ENCODE data around the gene ANKRD34A. TPM values are rescaled to one million over a fixed set of nuclear protein-coding genes. Genes with fewer than 3 reads are reported as not detected.

ANKRD34A gene
- polyA plus RNA-seq, 1 donor from 2014 or later: 1.7 TPM

DNA sequence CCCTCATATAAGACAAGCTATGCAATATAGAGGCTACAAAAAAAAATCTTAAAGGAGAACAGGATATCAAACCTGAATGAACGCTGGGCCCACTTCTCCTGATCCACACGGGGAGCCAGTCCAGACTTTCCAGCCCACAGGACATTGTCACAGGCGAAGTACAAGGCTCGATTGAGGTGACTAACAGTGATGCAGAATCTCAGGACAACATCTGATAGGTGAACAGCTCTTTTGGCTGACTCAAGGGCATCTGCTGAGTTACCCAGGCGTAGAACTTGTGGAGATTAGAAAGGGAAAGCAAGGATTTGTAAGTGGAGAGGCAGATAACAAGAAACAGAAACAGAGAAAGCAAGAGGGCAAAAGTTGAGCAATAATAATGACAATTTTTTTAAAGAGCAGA lies 47.6 kb downstream of the ANKRD34A start:
- Histone ChIP-seq H3K9me2 (ENCODE audit: insufficient read depth, low read length) (no peaks in the 10 kb centered on the region), H3K79me2 (replicated peaks; ENCODE audit: insufficient read depth, low read length) (no peaks in the 10 kb centered on the region), H3K27me3 (ENCODE audit: insufficient read depth, low read depth, low read length) (no peaks in the 10 kb centered on the region), H4K20me1 (ENCODE audit: insufficient read depth) (no peaks in the 10 kb centered on the region), H3K9ac (ENCODE audit: low read length) (no peak overlapping the region), H3K27ac (ENCODE audit: low read length) (no peak overlapping the region), H3K9me3 (ENCODE audit: low read length) (no peaks in the 10 kb centered on the region), H3K36me3 (ENCODE audit: insufficient read depth, low read length) (no peaks in the 10 kb centered on the region), H3K4me3 (ENCODE audit: low read length) (no peak overlapping the region), H3K4me2 (ENCODE audit: low read length) (no peak overlapping the region), H2AFZ (ENCODE audit: low read depth, low read length) (no peak overlapping the region), H3F3A (ENCODE audit: insufficient read depth, low read length, poor library complexity, severe bottlenecking) (no peaks in the 10 kb centered on the region)
- TF ChIP-seq MXI1 (conservative IDR thresholded peaks at IDR 0.05; ENCODE audit: poor library complexity, severe bottlenecking) (no peak), SMC3 (conservative IDR thresholded peaks at IDR 0.05; ENCODE audit: poor library complexity) (no peak), RAD21 (conservative IDR thresholded peaks at IDR 0.05) (no peak), TAF1 (IDR thresholded peaks at IDR 0.05; ENCODE audit: low read depth) (no peak), EZH2 (IDR thresholded peaks at IDR 0.05; ENCODE audit: borderline replicate concordance, insufficient read depth, low read length, poor library complexity, severe bottlenecking) (no peak), POLR2AphosphoS5 (IDR thresholded peaks at IDR 0.05) (no peak), EP300 (conservative IDR thresholded peaks at IDR 0.05; ENCODE audit: poor library complexity, severe bottlenecking) (no peak)
- TF ChIP-seq, protein P1, sequence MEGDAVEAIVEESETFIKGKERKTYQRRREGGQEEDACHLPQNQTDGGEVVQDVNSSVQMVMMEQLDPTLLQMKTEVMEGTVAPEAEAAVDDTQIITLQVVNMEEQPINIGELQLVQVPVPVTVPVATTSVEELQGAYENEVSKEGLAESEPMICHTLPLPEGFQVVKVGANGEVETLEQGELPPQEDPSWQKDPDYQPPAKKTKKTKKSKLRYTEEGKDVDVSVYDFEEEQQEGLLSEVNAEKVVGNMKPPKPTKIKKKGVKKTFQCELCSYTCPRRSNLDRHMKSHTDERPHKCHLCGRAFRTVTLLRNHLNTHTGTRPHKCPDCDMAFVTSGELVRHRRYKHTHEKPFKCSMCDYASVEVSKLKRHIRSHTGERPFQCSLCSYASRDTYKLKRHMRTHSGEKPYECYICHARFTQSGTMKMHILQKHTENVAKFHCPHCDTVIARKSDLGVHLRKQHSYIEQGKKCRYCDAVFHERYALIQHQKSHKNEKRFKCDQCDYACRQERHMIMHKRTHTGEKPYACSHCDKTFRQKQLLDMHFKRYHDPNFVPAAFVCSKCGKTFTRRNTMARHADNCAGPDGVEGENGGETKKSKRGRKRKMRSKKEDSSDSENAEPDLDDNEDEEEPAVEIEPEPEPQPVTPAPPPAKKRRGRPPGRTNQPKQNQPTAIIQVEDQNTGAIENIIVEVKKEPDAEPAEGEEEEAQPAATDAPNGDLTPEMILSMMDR (IDR thresholded peaks at IDR 0.05; ENCODE audit: poor library complexity, severe bottlenecking): no peak
- TF ChIP-seq, protein P2, sequence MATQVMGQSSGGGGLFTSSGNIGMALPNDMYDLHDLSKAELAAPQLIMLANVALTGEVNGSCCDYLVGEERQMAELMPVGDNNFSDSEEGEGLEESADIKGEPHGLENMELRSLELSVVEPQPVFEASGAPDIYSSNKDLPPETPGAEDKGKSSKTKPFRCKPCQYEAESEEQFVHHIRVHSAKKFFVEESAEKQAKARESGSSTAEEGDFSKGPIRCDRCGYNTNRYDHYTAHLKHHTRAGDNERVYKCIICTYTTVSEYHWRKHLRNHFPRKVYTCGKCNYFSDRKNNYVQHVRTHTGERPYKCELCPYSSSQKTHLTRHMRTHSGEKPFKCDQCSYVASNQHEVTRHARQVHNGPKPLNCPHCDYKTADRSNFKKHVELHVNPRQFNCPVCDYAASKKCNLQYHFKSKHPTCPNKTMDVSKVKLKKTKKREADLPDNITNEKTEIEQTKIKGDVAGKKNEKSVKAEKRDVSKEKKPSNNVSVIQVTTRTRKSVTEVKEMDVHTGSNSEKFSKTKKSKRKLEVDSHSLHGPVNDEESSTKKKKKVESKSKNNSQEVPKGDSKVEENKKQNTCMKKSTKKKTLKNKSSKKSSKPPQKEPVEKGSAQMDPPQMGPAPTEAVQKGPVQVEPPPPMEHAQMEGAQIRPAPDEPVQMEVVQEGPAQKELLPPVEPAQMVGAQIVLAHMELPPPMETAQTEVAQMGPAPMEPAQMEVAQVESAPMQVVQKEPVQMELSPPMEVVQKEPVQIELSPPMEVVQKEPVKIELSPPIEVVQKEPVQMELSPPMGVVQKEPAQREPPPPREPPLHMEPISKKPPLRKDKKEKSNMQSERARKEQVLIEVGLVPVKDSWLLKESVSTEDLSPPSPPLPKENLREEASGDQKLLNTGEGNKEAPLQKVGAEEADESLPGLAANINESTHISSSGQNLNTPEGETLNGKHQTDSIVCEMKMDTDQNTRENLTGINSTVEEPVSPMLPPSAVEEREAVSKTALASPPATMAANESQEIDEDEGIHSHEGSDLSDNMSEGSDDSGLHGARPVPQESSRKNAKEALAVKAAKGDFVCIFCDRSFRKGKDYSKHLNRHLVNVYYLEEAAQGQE (IDR thresholded peaks at IDR 0.05; ENCODE audit: borderline replicate concordance): no peak

DNA sequence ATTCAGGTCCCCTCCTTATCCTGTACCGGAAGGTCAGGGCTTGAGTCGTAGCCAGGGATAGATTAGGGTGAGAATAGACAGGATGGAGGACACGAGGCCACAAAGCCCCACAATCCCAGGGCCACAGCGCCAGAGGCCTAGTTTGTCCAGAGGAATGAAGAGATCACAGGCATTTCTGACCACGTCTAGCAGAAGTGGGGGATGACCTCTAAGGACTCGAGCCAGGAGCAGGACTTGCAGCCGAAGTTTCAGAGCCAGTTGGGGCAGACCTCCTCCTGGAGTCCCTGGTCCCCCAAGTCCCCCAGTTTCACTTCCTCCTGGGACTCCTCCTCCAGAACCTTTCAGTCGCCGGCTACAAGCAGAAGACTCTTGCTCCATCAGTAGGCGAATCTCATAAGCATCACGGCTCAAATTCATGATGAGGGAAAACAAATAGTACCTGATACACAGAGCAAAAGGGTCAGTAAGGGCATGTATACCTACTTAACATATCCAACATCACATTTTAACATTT lies 52.2 kb downstream of the ANKRD34A start:
- Histone ChIP-seq H3K36me3 (ENCODE audit: insufficient read depth, low read length) (no peaks in the 10 kb centered on the region), H3K27ac (ENCODE audit: low read length) (no peak overlapping the region), H3K9me2 (ENCODE audit: insufficient read depth, low read length) (no peaks in the 10 kb centered on the region), H3F3A (ENCODE audit: insufficient read depth, low read length, poor library complexity, severe bottlenecking) (no peaks in the 10 kb centered on the region), H3K4me2 (ENCODE audit: low read length) (no peak overlapping the region), H3K4me3 (ENCODE audit: low read length) (no peak overlapping the region), H3K9me3 (ENCODE audit: low read length) (no peaks in the 10 kb centered on the region), H3K27me3 (ENCODE audit: insufficient read depth, low read depth, low read length) (no peaks in the 10 kb centered on the region), H3K9ac (ENCODE audit: low read length) (no peak overlapping the region), H2AFZ (ENCODE audit: low read depth, low read length) (no peak overlapping the region), H4K20me1 (ENCODE audit: insufficient read depth) (no peaks in the 10 kb centered on the region), H3K79me2 (replicated peaks; ENCODE audit: insufficient read depth, low read length) (no peaks in the 10 kb centered on the region)
- TF ChIP-seq RAD21 (conservative IDR thresholded peaks at IDR 0.05): no peak
- TF ChIP-seq, protein P1 (IDR thresholded peaks at IDR 0.05; ENCODE audit: poor library complexity, severe bottlenecking): no peak
- TF ChIP-seq, protein P2 (IDR thresholded peaks at IDR 0.05; ENCODE audit: borderline replicate concordance): no peak
- no peak for TF ChIP-seq MXI1 (conservative IDR thresholded peaks at IDR 0.05; ENCODE audit: poor library complexity, severe bottlenecking)
- TF ChIP-seq POLR2AphosphoS5 (IDR thresholded peaks at IDR 0.05): no peak
- TF ChIP-seq TAF1 (IDR thresholded peaks at IDR 0.05; ENCODE audit: low read depth): no peak
- no peak for TF ChIP-seq EP300 (conservative IDR thresholded peaks at IDR 0.05; ENCODE audit: poor library complexity, severe bottlenecking)

Measured in neural cell (in vitro differentiated cells).